Activated T-cell treated with anti-CD3 and anti-CD28 coated beads, Interleukin-2, amount 50 U/mL, for 24 hours (primary cell): Measurements from ENCODE around the gene DIABLO.
A peak's percentile ranks its signal among the peaks of the same experiment; 100 is the strongest.

ENCODE experiments used
- DNase-seq: peaks from one replicate; pipeline ENCODE4 v3.0.0-alpha.2; 2020
- H3K27ac Mint-ChIP-seq: 2 replicates; pipeline ENCODE4 v1.8.0; 2020; ENCODE audit warnings: mild to moderate bottlenecking, mixed read lengths
- H3K27me3 Mint-ChIP-seq: 2 replicates; pipeline ENCODE4 v1.8.0; 2020; ENCODE audit warnings: mixed read lengths
- H3K36me3 Mint-ChIP-seq: 2 replicates; pipeline ENCODE4 v1.8.0; 2020; ENCODE audit warnings: low read depth, mixed read lengths
- H3K4me1 Mint-ChIP-seq: 2 replicates; pipeline ENCODE4 v1.8.0; 2020; ENCODE audit warnings: low read depth, mixed read lengths
- H3K4me3 Mint-ChIP-seq: 2 replicates; pipeline ENCODE4 v1.8.0; 2020; ENCODE audit warnings: mild to moderate bottlenecking, moderate library complexity, mixed read lengths
- H3K9me3 Mint-ChIP-seq: 2 replicates; pipeline ENCODE4 v1.8.0; 2020; ENCODE audit warnings: mixed read lengths

DIABLO gene

GRCh38 chr12:122235741-122236140, 9.9 kb upstream of the DIABLO start:
- no peak for DNase-seq
- Mint-ChIP-seq H3K36me3 (peaks cover 80% of the 10 kb centered on the region), H3K27me3 (no peaks in the 10 kb centered on the region), H3K9me3 (no peaks in the 10 kb centered on the region), H3K4me1 (no peaks in the 10 kb centered on the region), H3K27ac (no peak overlapping the region), H3K4me3 (no peak overlapping the region)

- peaks cover 80% of the 10 kb centered on the region for H3K36me3 Mint-ChIP-seq
- H3K9me3 Mint-ChIP-seq: no peaks in the 10 kb centered on the region
- peaks cover 6% of the 10 kb centered on the region for H3K4me1 Mint-ChIP-seq
- no peak overlapping the region for H3K27ac Mint-ChIP-seq
- H3K4me3 Mint-ChIP-seq: no peak overlapping the region
- H3K27me3 Mint-ChIP-seq: no peaks in the 10 kb centered on the region
- no peak for DNase-seq
Observed at GRCh38 chr12:122232691-122233090, 6.8 kb upstream of the DIABLO start.

- Mint-ChIP-seq H3K9me3 (no peaks in the 10 kb centered on the region), H3K36me3 (peaks cover 74% of the 10 kb centered on the region)
Observed at GRCh38 chr12:122230798-122231197, 4.9 kb upstream of the DIABLO start.

DNA sequence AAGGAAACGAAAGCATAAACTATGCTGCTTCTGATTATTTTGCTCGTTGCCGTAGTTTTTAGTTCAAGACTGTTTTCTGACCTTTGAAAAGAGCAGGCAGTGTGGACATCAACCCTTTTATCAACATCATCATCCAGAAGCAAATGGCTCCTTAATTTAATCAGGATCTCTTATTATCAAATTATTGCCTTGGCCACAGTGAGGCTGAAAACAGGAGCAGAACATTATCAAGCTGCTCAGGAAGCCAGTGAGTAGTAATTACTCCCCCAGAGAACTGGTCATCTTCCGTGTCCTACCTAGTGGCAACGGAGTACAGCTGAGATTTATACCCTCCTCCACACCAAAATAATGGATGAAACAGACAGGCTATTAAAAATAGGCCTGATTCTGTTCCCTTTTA, 2.2 kb upstream of the DIABLO start:
- Mint-ChIP-seq H3K36me3 (peaks cover 67% of the 10 kb centered on the region), H3K9me3 (no peaks in the 10 kb centered on the region), H3K4me1 (peaks cover 32% of the 10 kb centered on the region), H3K27me3 (no peaks in the 10 kb centered on the region), H3K27ac (no peak overlapping the region), H3K4me3 (peak overlapping the region; percentile 57)
- DNase-seq: no peak

More at GRCh38 chr12:122230798-122231197, 4.9 kb upstream of the DIABLO start:
- no peaks in the 10 kb centered on the region for H3K27me3 Mint-ChIP-seq
- DNase-seq: no peak
- H3K27ac Mint-ChIP-seq: no peak overlapping the region
- H3K4me3 Mint-ChIP-seq: no peak overlapping the region
- H3K4me1 Mint-ChIP-seq: peaks cover 17% of the 10 kb centered on the region

- peaks cover 37% of the 10 kb centered on the region for H3K4me1 Mint-ChIP-seq
- H3K9me3 Mint-ChIP-seq: no peaks in the 10 kb centered on the region
- H3K36me3 Mint-ChIP-seq: peaks cover 68% of the 10 kb centered on the region
- peak overlapping the region; percentile 57 for H3K4me3 Mint-ChIP-seq
- peak; percentile 44 for DNase-seq
- H3K27ac Mint-ChIP-seq: no peak overlapping the region
- no peaks in the 10 kb centered on the region for H3K27me3 Mint-ChIP-seq
Observed at GRCh38 chr12:122227341-122227740, 1.5 kb upstream of the DIABLO start.

DNA sequence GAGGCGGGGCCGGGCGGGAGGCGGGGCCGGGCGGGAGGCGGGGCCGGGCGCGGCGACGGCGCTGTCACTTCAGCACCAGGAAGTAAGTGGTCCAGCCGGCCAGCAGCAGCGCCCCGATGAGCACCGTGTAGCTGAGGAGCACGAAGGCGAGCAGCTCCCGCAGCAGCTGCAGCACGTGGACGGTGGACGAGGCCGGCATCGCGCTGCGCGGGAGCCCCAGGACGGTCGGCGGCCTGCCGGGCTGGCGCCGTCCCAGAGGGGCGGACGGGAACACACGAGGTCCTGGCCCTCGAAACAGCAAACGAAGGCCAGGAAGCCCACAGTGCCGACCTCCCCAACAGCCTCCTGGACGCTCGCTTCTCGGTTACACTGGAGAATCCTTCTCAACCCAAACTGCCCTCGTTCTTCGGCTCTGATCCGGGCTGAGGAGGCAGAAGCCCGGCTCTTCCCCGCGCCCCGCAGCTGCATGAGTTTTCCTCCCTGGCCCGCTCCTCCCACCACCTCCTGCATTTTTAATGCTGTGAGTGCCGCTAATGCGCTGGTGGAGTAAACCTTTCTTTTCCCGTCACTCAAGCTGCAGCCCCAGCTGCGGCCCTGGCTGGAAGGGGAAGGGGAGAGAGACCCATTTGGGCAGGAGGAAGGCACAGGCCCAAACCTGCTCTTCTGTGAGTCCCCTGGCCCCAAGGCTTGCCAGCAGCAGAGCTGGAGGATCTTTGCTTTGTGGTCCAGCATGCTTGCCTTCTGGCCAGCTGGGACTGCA, 694 bp upstream of the DIABLO start:
- peaks cover 68% of the 10 kb centered on the region for H3K36me3 Mint-ChIP-seq
- H3K27me3 Mint-ChIP-seq: no peaks in the 10 kb centered on the region
- H3K4me3 Mint-ChIP-seq: peak overlapping the region; percentile 57
- H3K9me3 Mint-ChIP-seq: no peaks in the 10 kb centered on the region
- peaks cover 43% of the 10 kb centered on the region for H3K4me1 Mint-ChIP-seq
- DNase-seq: no peak
- no peak overlapping the region for H3K27ac Mint-ChIP-seq

GRCh38 chr12:122216445-122216844, 9.4 kb downstream of the DIABLO start:
- Mint-ChIP-seq H3K4me1 (peaks cover 13% of the 10 kb centered on the region), H3K27ac (peak overlapping the region; percentile 46), H3K27me3 (no peaks in the 10 kb centered on the region), H3K9me3 (no peaks in the 10 kb centered on the region), H3K36me3 (peaks cover 88% of the 10 kb centered on the region), H3K4me3 (no peak overlapping the region)
- DNase-seq: no peak

DNA sequence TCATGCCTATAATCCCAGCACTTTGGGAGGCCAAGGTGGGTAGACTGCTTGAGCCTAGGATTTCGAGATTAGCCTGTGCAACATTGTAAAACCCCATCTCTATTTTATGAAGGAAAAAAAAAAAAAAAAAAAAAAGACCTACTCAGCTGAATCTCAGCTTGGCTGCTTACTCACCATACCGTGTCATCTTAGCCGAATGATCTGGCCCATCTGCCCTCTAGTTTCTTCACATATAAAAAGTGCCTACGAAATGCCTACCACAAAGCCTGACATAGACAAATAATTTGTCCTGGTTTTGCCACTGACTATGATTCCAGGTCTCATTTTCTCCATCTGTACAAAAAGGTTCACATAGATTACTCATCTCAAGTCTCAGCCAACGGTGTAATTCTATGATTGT, 10.1 kb downstream of the DIABLO start:
- Mint-ChIP-seq H3K4me3 (no peak overlapping the region), H3K27ac (no peak overlapping the region), H3K36me3 (peaks cover 87% of the 10 kb centered on the region), H3K9me3 (no peaks in the 10 kb centered on the region), H3K4me1 (peaks cover 8% of the 10 kb centered on the region), H3K27me3 (no peaks in the 10 kb centered on the region)
- DNase-seq: no peak

DNA sequence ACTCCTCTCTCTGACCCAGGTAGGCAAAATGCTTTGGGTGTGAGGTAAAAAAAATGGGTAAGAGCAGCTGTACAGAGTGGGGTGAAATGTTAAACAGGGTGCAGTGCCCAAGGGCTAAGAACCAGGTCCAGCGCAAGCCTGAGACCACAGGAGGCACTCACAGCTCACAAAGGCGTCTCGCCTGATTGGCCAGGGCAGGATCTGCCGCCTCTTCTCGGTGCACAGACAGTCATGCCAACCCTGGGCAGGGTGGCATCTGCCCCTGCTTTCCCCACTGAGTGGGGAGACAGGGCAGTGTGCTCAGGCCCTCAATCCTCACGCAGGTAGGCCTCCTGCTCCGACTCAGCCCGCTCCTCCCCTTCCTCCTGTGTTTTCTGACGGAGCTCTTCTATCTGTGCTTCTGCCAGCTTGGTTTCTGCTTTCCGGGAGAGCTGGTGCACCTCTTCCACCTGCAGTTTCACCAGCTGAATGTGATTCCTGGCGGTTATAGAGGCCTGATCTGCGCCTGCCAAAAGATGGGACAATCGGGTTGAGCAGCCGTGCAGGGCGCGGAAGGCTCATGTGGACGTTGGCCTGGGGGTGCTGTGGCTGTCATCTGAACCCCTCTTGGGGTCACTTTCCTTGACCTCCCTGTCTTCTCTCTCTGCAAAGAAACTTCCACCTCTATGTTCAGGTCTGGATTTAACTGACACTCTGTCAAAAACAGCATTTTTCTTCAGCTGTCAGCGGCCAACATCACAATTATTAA, 17.6 kb downstream of the DIABLO start:
- H3K9me3 Mint-ChIP-seq: no peaks in the 10 kb centered on the region
- H3K36me3 Mint-ChIP-seq: peaks cover 62% of the 10 kb centered on the region
- DNase-seq: no peak
- H3K4me1 Mint-ChIP-seq: peaks cover 7% of the 10 kb centered on the region
- H3K27ac Mint-ChIP-seq: peak overlapping the region; percentile 54
- peaks cover 10% of the 10 kb centered on the region for H3K27me3 Mint-ChIP-seq
- no peak overlapping the region for H3K4me3 Mint-ChIP-seq

GRCh38 chr12:122207391-122207790, 18.5 kb downstream of the DIABLO start:
- no peak overlapping the region for H3K4me3 Mint-ChIP-seq
- H3K27me3 Mint-ChIP-seq: peaks cover 17% of the 10 kb centered on the region
- no peak for DNase-seq
- no peak overlapping the region for H3K27ac Mint-ChIP-seq
- H3K36me3 Mint-ChIP-seq: peaks cover 54% of the 10 kb centered on the region
- H3K4me1 Mint-ChIP-seq: peaks cover 14% of the 10 kb centered on the region
- H3K9me3 Mint-ChIP-seq: no peaks in the 10 kb centered on the region

- Mint-ChIP-seq H3K36me3 (peaks cover 50% of the 10 kb centered on the region), H3K4me1 (peaks cover 14% of the 10 kb centered on the region), H3K27me3 (peaks cover 17% of the 10 kb centered on the region), H3K9me3 (no peaks in the 10 kb centered on the region), H3K27ac (no peak overlapping the region), H3K4me3 (no peak overlapping the region)
- no peak for DNase-seq
Observed at GRCh38 chr12:122206976-122207375, 18.9 kb downstream of the DIABLO start.

DNA sequence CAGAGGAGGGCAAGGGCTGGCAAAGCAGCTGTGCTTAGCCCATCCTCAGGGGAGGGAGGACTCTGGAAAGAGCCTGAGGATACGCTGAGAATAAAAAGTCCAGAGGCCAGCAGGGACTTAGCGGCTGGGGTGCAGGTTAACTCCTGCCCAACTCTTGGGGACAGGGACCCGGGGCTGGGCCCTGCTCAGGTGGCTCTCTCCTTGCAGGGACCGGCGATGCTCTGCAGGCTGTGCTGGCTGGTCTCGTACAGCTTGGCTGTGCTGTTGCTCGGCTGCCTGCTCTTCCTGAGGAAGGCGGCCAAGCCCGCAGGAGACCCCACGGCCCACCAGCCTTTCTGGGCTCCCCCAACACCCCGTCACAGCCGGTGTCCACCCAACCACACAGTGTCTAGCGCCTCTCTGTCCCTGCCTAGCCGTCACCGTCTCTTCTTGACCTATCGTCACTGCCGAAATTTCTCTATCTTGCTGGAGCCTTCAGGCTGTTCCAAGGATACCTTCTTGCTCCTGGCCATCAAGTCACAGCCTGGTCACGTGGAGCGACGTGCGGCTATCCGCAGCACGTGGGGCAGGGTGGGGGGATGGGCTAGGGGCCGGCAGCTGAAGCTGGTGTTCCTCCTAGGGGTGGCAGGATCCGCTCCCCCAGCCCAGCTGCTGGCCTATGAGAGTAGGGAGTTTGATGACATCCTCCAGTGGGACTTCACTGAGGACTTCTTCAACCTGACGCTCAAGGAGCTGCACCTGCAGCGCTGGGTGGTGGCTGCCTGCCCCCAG, 19.6 kb downstream of the DIABLO start:
- peaks cover 21% of the 10 kb centered on the region for H3K27me3 Mint-ChIP-seq
- no peak overlapping the region for H3K27ac Mint-ChIP-seq
- DNase-seq: no peak
- H3K4me1 Mint-ChIP-seq: peaks cover 14% of the 10 kb centered on the region
- H3K9me3 Mint-ChIP-seq: no peaks in the 10 kb centered on the region
- H3K36me3 Mint-ChIP-seq: peaks cover 44% of the 10 kb centered on the region
- H3K4me3 Mint-ChIP-seq: no peak overlapping the region

DNA sequence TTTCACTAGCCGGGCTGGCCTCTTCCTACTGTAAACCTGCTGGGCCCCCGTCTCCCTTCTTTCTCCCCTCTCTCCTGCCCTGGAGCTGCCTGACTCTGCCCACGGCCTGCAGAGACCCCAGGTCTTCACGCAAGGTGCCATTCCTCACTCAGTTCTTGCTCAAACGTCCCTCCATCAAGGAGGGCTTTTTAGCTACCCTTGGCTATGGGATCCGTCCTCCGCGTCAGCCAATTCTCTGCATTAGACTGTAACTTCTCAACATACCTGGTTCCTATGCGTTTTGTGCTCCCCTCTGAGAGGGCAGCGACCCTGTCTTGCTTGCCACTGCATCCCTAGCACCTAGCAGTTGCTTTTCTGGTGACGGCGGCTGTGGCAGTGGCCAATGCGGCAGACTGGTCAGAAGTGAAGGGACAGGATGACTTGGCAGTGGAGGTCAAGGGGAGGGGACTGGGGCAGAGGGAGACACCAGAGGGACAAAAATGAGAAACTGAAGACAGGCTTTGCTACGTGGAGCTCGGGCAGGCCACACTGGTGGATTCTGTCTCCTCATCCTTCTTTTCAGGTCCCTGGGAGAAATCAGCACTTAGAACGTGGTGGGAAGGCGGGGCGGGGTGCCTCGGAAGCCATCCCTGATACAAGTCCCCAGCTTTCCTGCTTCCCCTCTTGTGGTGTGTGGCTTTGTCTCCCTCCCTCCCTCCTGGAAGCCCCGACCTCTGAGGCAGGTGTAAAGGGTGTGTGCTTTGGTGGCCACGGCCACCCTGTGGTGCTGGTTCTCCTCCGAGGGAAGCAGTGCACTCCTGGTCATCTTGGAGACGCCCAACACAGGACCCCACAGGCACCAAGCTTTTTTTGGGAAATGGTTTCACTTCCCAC, 20.6 kb downstream of the DIABLO start:
- no peak for DNase-seq
- H3K27ac Mint-ChIP-seq: no peak overlapping the region

More for the DNA sequence above, 20.6 kb downstream of the DIABLO start:
- H3K27me3 Mint-ChIP-seq: peaks cover 22% of the 10 kb centered on the region
- H3K36me3 Mint-ChIP-seq: peaks cover 37% of the 10 kb centered on the region
- H3K9me3 Mint-ChIP-seq: no peaks in the 10 kb centered on the region
- H3K4me1 Mint-ChIP-seq: peaks cover 14% of the 10 kb centered on the region
- H3K4me3 Mint-ChIP-seq: peak overlapping the region; percentile 35
